Stomach (tissue), 9 donors: Measurements from ENCODE around the gene SLC29A2. TPM values are rescaled to one million over a fixed set of nuclear protein-coding genes. Genes with fewer than 3 reads are reported as not detected.

Experiments
- DNase-seq, 2 donors: peaks; one replicate each; pipeline versions ENCODE4 v3.0.0 to v3.0.0-alpha.2; 2013 to 2019
- H3K27ac ChIP-seq, 5 donors: fragments of 200-600 bp in 4 of 5; sonication (generic) in 4 of 5; one replicate each; pipeline ENCODE4 v1.5.1; 2013 to 2019; ENCODE audit warnings: mild to moderate bottlenecking in 1 of 5, moderate library complexity in 1 of 5
- H3K27me3 ChIP-seq, 3 donors: fragments of 200-600 bp; sonication (generic); one replicate each; pipeline ENCODE4 v1.5.1; 2017 to 2019; ENCODE audit warnings: mixed run types in 1 of 3
- H3K36me3 ChIP-seq, 4 donors: fragments of 200-600 bp; sonication (generic); 1 replicate in 3 of 4; 2 replicates in 1 of 4; pipeline ENCODE4 v1.5.1; 2016 to 2019
- H3K4me1 ChIP-seq, 4 donors: fragments of 200-600 bp; sonication (generic); one replicate each; pipeline ENCODE4 v1.5.1; 2016 to 2019
- H3K4me3 ChIP-seq, 4 donors: fragments of 200-600 bp; sonication (generic) in 3 of 4; one replicate each; pipeline ENCODE4 v1.5.1; 2016 to 2019; ENCODE audit warnings: mild to moderate bottlenecking in 1 of 4
- H3K9me3 ChIP-seq, 4 donors: fragments of 200-600 bp; sonication (generic); one replicate each; pipeline ENCODE4 v1.5.1; 2016 to 2019
- EP300 ChIP-seq: sonication (generic); formaldehyde crosslinking; IDR thresholded peaks from one replicate; pipeline ENCODE4 v1.6.1; 2017; ENCODE audit warnings: antibody characterized with exemption
- POLR2A ChIP-seq, 4 donors: fragments of 450-650 bp; IDR thresholded peaks; one replicate each; pipeline ENCODE4 v1.6.1; 2016; ENCODE audit warnings: antibody characterized with exemption in 4 of 4, control low read depth in 2 of 4, mild to moderate bottlenecking in 1 of 4, moderate library complexity in 1 of 4
- POLR2AphosphoS5 ChIP-seq, 3 donors: sonication (generic); formaldehyde crosslinking; IDR thresholded peaks; one replicate each; pipeline ENCODE4 v1.6.1; 2016; ENCODE audit warnings: antibody characterized with exemption in 3 of 3
- WGBS, 5 donors: extraction: QIAGEN DNeasy Blood & Tissue Kit in 3 of 5; methylation state at CpG; one replicate each; pipeline versions ENCODE4 v1.1.5 to v1.1.7; 2013 to 2018; 5-methylcytosine and 5-hydroxymethylcytosine counted together
- intact Hi-C: fragments of 100-400 bp; cut with DNase I; formaldehyde crosslinking; loops from one replicate; pipeline ENCODE4 v1.15.1; 2023; ENCODE audit warnings: low total_unique reads
- polyA plus RNA-seq, 3 donors: library from polyadenylated mRNA; stranded (reverse); fragments of 200-250 nt; gene quantifications; one replicate each; pipeline ENCODE4 v1.2.3, GENCODE V29; 2013
- total RNA-seq, 5 donors: library from RNA; depleted of rRNA; stranded (reverse); fragments of >200 nt; gene quantifications; one replicate each; pipeline versions ENCODE4 v1.1.0 to v1.2.3, GENCODE V29; 2014 to 2016
- TF ChIP-seq, protein P1 (sequence below), 7 experiments: fragments of 450-650 bp in 4 of 7; fragments of 200-600 bp in 3 of 7; sonication (generic) in 3 of 7; IDR thresholded peaks; one replicate each; pipeline ENCODE4 v1.5.1; 2016 to 2019; ENCODE audit warnings: antibody characterized with exemption in 7 of 7, control low read depth in 2 of 7, mild to moderate bottlenecking in 1 of 7
- donor health status: healthy with polysubstance abuse.
- donor health status: Bipolar disorder and iron deficiency.
- donor health status: healthy.

The SLC29A2 gene
- total and polyA plus RNA-seq, 8 donors = 2.0 to 14.3 (median 6.4) TPM

GRCh38 chr11:66339686-66340483 lies 31.7 kb downstream of the SLC29A2 start:
- H3K27ac ChIP-seq = no peak overlapping the region
- 80 to 84% (median 82%) methylated on average over 14 of the region's 14 CpGs for WGBS, 5 donors
- H3K4me3 ChIP-seq = no peak overlapping the region
- intact Hi-C loops = no loop called here
- H3K27me3 ChIP-seq = no peaks in the 10 kb centered on the region
- H3K4me1 ChIP-seq = peaks cover 39 to 50% (median 45%) of the 10 kb centered on the region in 4 donors
- H3K9me3 ChIP-seq = no peaks in the 10 kb centered on the region
- peaks cover 48 to 60% (median 58%) of the 10 kb centered on the region in 4 donors for H3K36me3 ChIP-seq
- DNase-seq = no peak
- TF ChIP-seq, protein P1, sequence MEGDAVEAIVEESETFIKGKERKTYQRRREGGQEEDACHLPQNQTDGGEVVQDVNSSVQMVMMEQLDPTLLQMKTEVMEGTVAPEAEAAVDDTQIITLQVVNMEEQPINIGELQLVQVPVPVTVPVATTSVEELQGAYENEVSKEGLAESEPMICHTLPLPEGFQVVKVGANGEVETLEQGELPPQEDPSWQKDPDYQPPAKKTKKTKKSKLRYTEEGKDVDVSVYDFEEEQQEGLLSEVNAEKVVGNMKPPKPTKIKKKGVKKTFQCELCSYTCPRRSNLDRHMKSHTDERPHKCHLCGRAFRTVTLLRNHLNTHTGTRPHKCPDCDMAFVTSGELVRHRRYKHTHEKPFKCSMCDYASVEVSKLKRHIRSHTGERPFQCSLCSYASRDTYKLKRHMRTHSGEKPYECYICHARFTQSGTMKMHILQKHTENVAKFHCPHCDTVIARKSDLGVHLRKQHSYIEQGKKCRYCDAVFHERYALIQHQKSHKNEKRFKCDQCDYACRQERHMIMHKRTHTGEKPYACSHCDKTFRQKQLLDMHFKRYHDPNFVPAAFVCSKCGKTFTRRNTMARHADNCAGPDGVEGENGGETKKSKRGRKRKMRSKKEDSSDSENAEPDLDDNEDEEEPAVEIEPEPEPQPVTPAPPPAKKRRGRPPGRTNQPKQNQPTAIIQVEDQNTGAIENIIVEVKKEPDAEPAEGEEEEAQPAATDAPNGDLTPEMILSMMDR (IDR thresholded peaks at IDR 0.05) = no peak
- TF ChIP-seq POLR2AphosphoS5 (IDR thresholded peaks at IDR 0.05) = no peak

- peaks cover 37 to 52% (median 48%) of the 10 kb centered on the region in 4 donors for H3K4me1 ChIP-seq
- peaks cover 48 to 64% (median 61%) of the 10 kb centered on the region in 4 donors for H3K36me3 ChIP-seq
Measured at GRCh38 chr11:66339162-66339675, 32.3 kb downstream of the SLC29A2 start.

GRCh38 chr11:66338276-66339161 lies 33.0 kb downstream of the SLC29A2 start:
- H3K9me3 ChIP-seq = no peaks in the 10 kb centered on the region
- no peaks in the 10 kb centered on the region for H3K27me3 ChIP-seq
- H3K27ac ChIP-seq = peak overlapping the region in 2 of 5 donors; percentile 79 to 88
- WGBS, 5 donors = 79 to 83% (median 81%) methylated on average over 15 to 17 of the region's 17 CpGs
- no peak overlapping the region for H3K4me3 ChIP-seq
- H3K4me1 ChIP-seq = peaks cover 30 to 52% (median 41%) of the 10 kb centered on the region in 4 donors
- intact Hi-C loops = no loop called here
- H3K36me3 ChIP-seq = peaks cover 48 to 71% (median 66%) of the 10 kb centered on the region in 4 donors
- TF ChIP-seq EP300 (no peak), POLR2AphosphoS5 (IDR thresholded peaks at IDR 0.05) (no peak), POLR2A (IDR thresholded peaks at IDR 0.05) (no peak)
- TF ChIP-seq, protein P1 (IDR thresholded peaks at IDR 0.05) = no peak
- no peak for DNase-seq

More at GRCh38 chr11:66339162-66339675, 32.3 kb downstream of the SLC29A2 start:
- intact Hi-C loops = no loop called here
- TF ChIP-seq EP300 (no peak), POLR2A (IDR thresholded peaks at IDR 0.05) (no peak), POLR2AphosphoS5 (IDR thresholded peaks at IDR 0.05) (no peak)
- TF ChIP-seq, protein P1 (IDR thresholded peaks at IDR 0.05) = no peak
- H3K9me3 ChIP-seq = no peaks in the 10 kb centered on the region
- no peak for DNase-seq
- WGBS, 5 donors = 84 to 94% (median 93%) methylated on average over 6 of the region's 6 CpGs
- no peaks in the 10 kb centered on the region for H3K27me3 ChIP-seq
- no peak overlapping the region for H3K27ac ChIP-seq
- no peak overlapping the region for H3K4me3 ChIP-seq
